SK-N-SH (cell line): ENCODE measurements around the gene DDX31.

Experiments used
- CTCF ChIP-seq: fragments of 200-600 bp; sonication (generic); IDR thresholded peaks from 2 replicates; pipeline ENCODE4 v1.6.1; 2017; ENCODE audit warnings: antibody characterized with exemption, mild to moderate bottlenecking, moderate library complexity
- JUND ChIP-seq: IDR thresholded peaks from 2 replicates; pipeline ENCODE4 v1.4.0; 2012

- TF ChIP-seq CTCF (no peak), JUND (no peak)
Measured at GRCh38 chr9:132711846-132712245, 42.1 kb upstream of the DDX31 start.
